ENCODE data around the gene SPDYC.
"Not testable (repeated sequence)": the region's sequence is repeated elsewhere in the genome, so short reads cannot be mapped to it uniquely, and the experiment has no call there.

Gene SPDYC

DNA sequence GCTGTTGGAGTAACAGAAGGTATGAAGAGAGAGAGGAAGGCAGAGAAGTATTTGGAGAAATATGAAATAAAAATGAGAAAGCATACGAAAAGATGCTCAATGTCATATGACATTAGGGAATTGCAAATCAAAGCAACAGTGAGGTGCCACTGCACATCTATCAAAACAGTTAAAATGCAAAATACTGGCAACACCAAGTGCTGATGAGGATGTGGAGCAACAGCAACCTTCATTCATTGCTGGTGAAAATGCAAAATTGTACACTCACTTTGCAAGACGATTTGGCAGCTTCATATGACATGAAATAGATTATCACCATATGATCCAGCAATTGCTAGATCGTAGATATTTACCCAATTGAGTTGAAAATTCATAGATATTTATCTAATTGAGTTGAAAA is 9.4 kb upstream of the SPDYC start:
- Histone ChIP-seq H3K4me3 (ENCODE audit: low read length) (no peak overlapping the region), H3K4me1 (ENCODE audit: control insufficient read depth, insufficient read depth, low read length) (peaks cover 3% of the 10 kb centered on the region), H3K9me3 (ENCODE audit: control insufficient read depth, low read length) (no peaks in the 10 kb centered on the region), H3K27me3 (ENCODE audit: control insufficient read depth, insufficient read depth, low read length) (peaks cover 3% of the 10 kb centered on the region), H3K9ac (ENCODE audit: low read length) (no peak overlapping the region), H3K36me3 (ENCODE audit: control insufficient read depth, insufficient read depth, low read length) (no peaks in the 10 kb centered on the region)

- Histone ChIP-seq H3K4me3 (ENCODE audit: low read length) (no peak overlapping the region), H3K36me3 (ENCODE audit: control insufficient read depth, insufficient read depth, low read length) (no peaks in the 10 kb centered on the region), H3K4me1 (ENCODE audit: control insufficient read depth, insufficient read depth, low read length) (peaks cover 8% of the 10 kb centered on the region), H3K27me3 (ENCODE audit: control insufficient read depth, insufficient read depth, low read length) (no peaks in the 10 kb centered on the region), H3K9me3 (ENCODE audit: control insufficient read depth, low read length) (no peaks in the 10 kb centered on the region), H3K9ac (ENCODE audit: low read length) (no peak overlapping the region)
These were observed 6.3 kb upstream of the SPDYC start for GRCh38 chr11:65163684-65164083.

GRCh38 chr11:65165410-65166317 is 4.4 kb upstream of the SPDYC start:
- H3K36me3 ChIP-seq (ENCODE audit: control insufficient read depth, insufficient read depth, low read length), result no peaks in the 10 kb centered on the region
- H3K9me3 ChIP-seq (ENCODE audit: control insufficient read depth, low read length), result no peaks in the 10 kb centered on the region
- H3K4me3 ChIP-seq (ENCODE audit: low read length), result peak overlapping the region; percentile 43
- no peaks in the 10 kb centered on the region for H3K27me3 ChIP-seq (ENCODE audit: control insufficient read depth, insufficient read depth, low read length)
- peaks cover 8% of the 10 kb centered on the region for H3K4me1 ChIP-seq (ENCODE audit: control insufficient read depth, insufficient read depth, low read length)
- peak overlapping the region; percentile 68 for H3K9ac ChIP-seq (ENCODE audit: low read length)

- Histone ChIP-seq H3K4me1 (ENCODE audit: control insufficient read depth, insufficient read depth, low read length) (peaks cover 8% of the 10 kb centered on the region), H3K4me3 (ENCODE audit: low read length) (no peak overlapping the region), H3K9ac (ENCODE audit: low read length) (no peak overlapping the region), H3K36me3 (ENCODE audit: control insufficient read depth, insufficient read depth, low read length) (no peaks in the 10 kb centered on the region), H3K27me3 (ENCODE audit: control insufficient read depth, insufficient read depth, low read length) (no peaks in the 10 kb centered on the region), H3K9me3 (ENCODE audit: control insufficient read depth, low read length) (no peaks in the 10 kb centered on the region)
These were observed 3.1 kb upstream of the SPDYC start for GRCh38 chr11:65166893-65167292.

DNA sequence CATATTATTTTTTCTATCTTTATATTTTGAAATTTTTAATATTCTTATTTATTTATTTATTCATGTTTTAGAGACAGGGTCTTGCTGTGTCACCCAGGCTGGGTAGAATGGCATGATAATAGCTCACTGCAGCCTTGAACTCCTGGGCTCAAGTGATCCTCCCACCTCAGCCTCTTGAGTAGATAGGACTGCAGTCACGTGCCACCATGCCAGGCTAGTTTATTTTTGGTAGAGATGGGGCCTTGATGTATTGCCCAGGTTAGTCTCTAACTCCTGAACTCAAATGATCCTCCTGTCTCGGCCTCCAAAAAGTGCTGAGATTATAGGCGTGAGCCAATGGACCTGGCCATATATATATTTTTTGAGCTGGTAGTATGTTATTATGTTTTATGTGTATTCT is 2.4 kb upstream of the SPDYC start:
- Histone ChIP-seq H3K27me3 (ENCODE audit: control insufficient read depth, insufficient read depth, low read length) (no peaks in the 10 kb centered on the region), H3K9ac (ENCODE audit: low read length) (no peak overlapping the region), H3K4me1 (ENCODE audit: control insufficient read depth, insufficient read depth, low read length) (peaks cover 8% of the 10 kb centered on the region), H3K4me3 (ENCODE audit: low read length) (no peak overlapping the region), H3K36me3 (ENCODE audit: control insufficient read depth, insufficient read depth, low read length) (no peaks in the 10 kb centered on the region), H3K9me3 (ENCODE audit: control insufficient read depth, low read length) (no peaks in the 10 kb centered on the region)

GRCh38 chr11:65169164-65169641 is 830 bp upstream of the SPDYC start:
- Histone ChIP-seq H3K9ac (ENCODE audit: low read length) (no peak overlapping the region), H3K4me1 (ENCODE audit: control insufficient read depth, insufficient read depth, low read length) (peaks cover 8% of the 10 kb centered on the region), H3K4me3 (ENCODE audit: low read length) (no peak overlapping the region)

DNA sequence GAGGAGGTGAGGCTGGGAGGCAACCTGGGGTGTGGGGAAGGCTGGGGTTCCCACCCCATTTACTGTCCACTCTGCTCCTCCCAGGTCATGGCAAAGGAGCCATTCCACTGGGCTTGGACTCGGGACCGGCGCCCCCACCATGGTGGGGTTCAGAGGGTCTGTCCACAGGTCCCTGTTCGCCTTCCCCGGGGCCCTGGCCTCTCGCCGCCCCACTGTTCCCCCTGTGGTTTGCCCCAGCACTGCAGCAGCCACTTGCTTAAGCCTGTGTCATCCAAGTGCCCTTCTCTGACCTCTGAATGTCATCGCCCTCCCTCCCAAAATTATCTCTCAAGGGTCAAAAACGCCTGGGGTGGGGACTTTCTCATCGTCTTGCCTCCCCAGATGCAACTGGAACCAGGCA is 2.6 kb downstream of the SPDYC start:
- H3K27me3 ChIP-seq (ENCODE audit: control insufficient read depth, insufficient read depth, low read length), result no peaks in the 10 kb centered on the region
- H3K36me3 ChIP-seq (ENCODE audit: control insufficient read depth, insufficient read depth, low read length), result no peaks in the 10 kb centered on the region
- H3K4me3 ChIP-seq (ENCODE audit: low read length), result no peak overlapping the region
- H3K4me1 ChIP-seq (ENCODE audit: control insufficient read depth, insufficient read depth, low read length), result no peaks in the 10 kb centered on the region
- no peak overlapping the region for H3K9ac ChIP-seq (ENCODE audit: low read length)
- H3K9me3 ChIP-seq (ENCODE audit: control insufficient read depth, low read length), result no peaks in the 10 kb centered on the region

More at GRCh38 chr11:65169164-65169641, 830 bp upstream of the SPDYC start:
- H3K9me3 ChIP-seq (ENCODE audit: control insufficient read depth, low read length), result no peaks in the 10 kb centered on the region
- H3K36me3 ChIP-seq (ENCODE audit: control insufficient read depth, insufficient read depth, low read length), result no peaks in the 10 kb centered on the region
- H3K27me3 ChIP-seq (ENCODE audit: control insufficient read depth, insufficient read depth, low read length), result no peaks in the 10 kb centered on the region

GRCh38 chr11:65174571-65175010 is 4.6 kb downstream of the SPDYC start:
- H3K4me3 ChIP-seq (ENCODE audit: low read length); H3K4me1 ChIP-seq (ENCODE audit: control insufficient read depth, insufficient read depth, low read length); H3K36me3 ChIP-seq (ENCODE audit: control insufficient read depth, insufficient read depth, low read length): not testable (repeated sequence)

GRCh38 chr11:65180877-65181568 is 11.0 kb downstream of the SPDYC start:
- H3K9me3 ChIP-seq (ENCODE audit: control insufficient read depth, low read length), result no peaks in the 10 kb centered on the region
- peak overlapping the region; percentile 75 for H3K4me3 ChIP-seq (ENCODE audit: low read length)
- peak overlapping the region; percentile 67 for H3K9ac ChIP-seq (ENCODE audit: low read length)
- H3K36me3 ChIP-seq (ENCODE audit: control insufficient read depth, insufficient read depth, low read length), result no peaks in the 10 kb centered on the region
- H3K27me3 ChIP-seq (ENCODE audit: control insufficient read depth, insufficient read depth, low read length), result no peaks in the 10 kb centered on the region
- peaks cover 28% of the 10 kb centered on the region for H3K4me1 ChIP-seq (ENCODE audit: control insufficient read depth, insufficient read depth, low read length)

More at GRCh38 chr11:65174571-65175010, 4.6 kb downstream of the SPDYC start:
- not testable (repeated sequence) for H3K9ac ChIP-seq (ENCODE audit: low read length); H3K27me3 ChIP-seq (ENCODE audit: control insufficient read depth, insufficient read depth, low read length); H3K9me3 ChIP-seq (ENCODE audit: control insufficient read depth, low read length)

GRCh38 chr11:65181569-65182257 is 11.7 kb downstream of the SPDYC start, which contains the start of gene CAPN1:
Gene CAPN1, plus strand, starts transcription at chr11:65181928. Its CDS starts 774 bp downstream, at chr11:65182702.
- Histone ChIP-seq H3K9ac (ENCODE audit: low read length) (peak within 1 kb of the TSS; percentile 96), H3K9me3 (ENCODE audit: control insufficient read depth, low read length) (no peaks in the 10 kb centered on the region), H3K36me3 (ENCODE audit: control insufficient read depth, insufficient read depth, low read length) (peaks cover 5% of the 10 kb centered on the region), H3K4me3 (ENCODE audit: low read length) (peak within 1 kb of the TSS; percentile 99), H3K27me3 (ENCODE audit: control insufficient read depth, insufficient read depth, low read length) (no peaks in the 10 kb centered on the region), H3K4me1 (ENCODE audit: control insufficient read depth, insufficient read depth, low read length) (peaks cover 33% of the 10 kb centered on the region)

DNA sequence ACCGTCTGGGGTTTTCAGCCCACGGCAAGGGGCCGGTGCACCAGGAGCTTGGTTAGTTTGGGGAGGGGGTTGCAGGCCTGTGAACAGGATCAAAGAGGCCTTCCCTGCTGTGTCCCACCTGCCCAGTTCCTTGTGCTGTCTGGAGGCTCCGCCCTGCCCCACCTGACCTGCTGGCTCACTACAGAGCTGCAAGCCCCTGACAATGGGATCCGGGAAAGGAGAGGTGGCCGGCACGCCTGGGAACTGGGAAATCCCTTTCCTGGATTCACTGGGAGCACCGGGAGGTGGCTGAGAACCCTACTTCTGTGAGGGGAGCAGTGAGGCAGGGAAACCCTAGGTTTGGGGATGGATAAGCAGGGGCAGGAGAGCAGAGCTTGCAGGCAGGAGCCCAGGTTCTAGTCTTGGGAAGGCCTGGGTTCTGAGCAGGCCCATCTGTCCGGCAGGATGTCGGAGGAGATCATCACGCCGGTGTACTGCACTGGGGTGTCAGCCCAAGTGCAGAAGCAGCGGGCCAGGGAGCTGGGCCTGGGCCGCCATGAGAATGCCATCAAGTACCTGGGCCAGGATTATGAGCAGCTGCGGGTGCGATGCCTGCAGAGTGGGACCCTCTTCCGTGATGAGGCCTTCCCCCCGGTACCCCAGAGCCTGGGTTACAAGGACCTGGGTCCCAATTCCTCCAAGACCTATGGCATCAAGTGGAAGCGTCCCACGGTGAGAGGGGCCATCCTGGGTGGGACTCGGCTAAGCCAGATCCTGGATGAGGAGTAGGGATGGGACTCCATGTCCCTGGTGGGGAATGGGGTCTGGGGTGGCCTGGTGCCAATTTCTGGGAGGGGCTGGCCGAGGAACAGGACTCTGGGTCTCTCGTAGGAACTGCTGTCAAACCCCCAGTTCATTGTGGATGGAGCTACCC is 12.5 kb downstream of the SPDYC start:
- peaks cover 11% of the 10 kb centered on the region for H3K36me3 ChIP-seq (ENCODE audit: control insufficient read depth, insufficient read depth, low read length)

More for the DNA sequence above, 12.5 kb downstream of the SPDYC start:
- no peaks in the 10 kb centered on the region for H3K27me3 ChIP-seq (ENCODE audit: control insufficient read depth, insufficient read depth, low read length)
- peak overlapping the region; percentile 96 for H3K9ac ChIP-seq (ENCODE audit: low read length)
- no peaks in the 10 kb centered on the region for H3K9me3 ChIP-seq (ENCODE audit: control insufficient read depth, low read length)
- H3K4me3 ChIP-seq (ENCODE audit: low read length), result peak overlapping the region; percentile 99
- peaks cover 39% of the 10 kb centered on the region for H3K4me1 ChIP-seq (ENCODE audit: control insufficient read depth, insufficient read depth, low read length)
